Mesendoderm (in vitro differentiated cells): Measurements from ENCODE around the gene PFKFB1.

ENCODE experiments used
- DNase-seq: peaks from one replicate; pipeline ENCODE4 v3.0.0; 2013
- H2AK5ac ChIP-seq: 2 replicates; pipeline ENCODE4 v1.6.1; 2013; ENCODE audit warnings: low read length, inconsistent platforms
- H2BK120ac ChIP-seq: 2 replicates; pipeline ENCODE4 v1.6.1; 2013; ENCODE audit warnings: low read depth, mild to moderate bottlenecking, low read length, moderate library complexity, mixed read lengths
- H2BK15ac ChIP-seq: replicated peaks from 2 replicates; pipeline ENCODE4 v1.6.1; 2013; ENCODE audit warnings: low read depth, mild to moderate bottlenecking, moderate library complexity
- H2BK5ac ChIP-seq: 2 replicates; pipeline ENCODE4 v1.6.1; 2013; ENCODE audit warnings: low read length, inconsistent platforms
- H3K18ac ChIP-seq: 2 replicates; pipeline ENCODE4 v1.6.1; 2013; ENCODE audit warnings: mild to moderate bottlenecking, low read length, mixed read lengths
- H3K23ac ChIP-seq: one replicate; pipeline ENCODE4 v1.6.1; 2013; ENCODE audit warnings: low read length
- H3K27ac ChIP-seq: 2 replicates; pipeline ENCODE4 v1.5.1; 2013; ENCODE audit warnings: low read depth, mild to moderate bottlenecking, inconsistent platforms, low read length, moderate library complexity
- H3K27me3 ChIP-seq: 2 replicates; pipeline ENCODE4 v1.6.1; 2013; ENCODE audit warnings: low read length, control low read depth, mild to moderate bottlenecking, inconsistent platforms; ENCODE audit not compliant: insufficient read depth, poor library complexity
- H3K36me3 ChIP-seq: 2 replicates; pipeline ENCODE4 v1.6.1; 2013; ENCODE audit warnings: low read length, inconsistent platforms; ENCODE audit not compliant: control insufficient read depth, insufficient read depth
- H3K4ac ChIP-seq: one replicate; pipeline ENCODE4 v1.6.1; 2013; ENCODE audit warnings: low read depth, mild to moderate bottlenecking, low read length, moderate library complexity
- H3K4me1 ChIP-seq: 2 replicates; pipeline ENCODE4 v1.6.1; 2013; ENCODE audit warnings: low read depth, low read length, inconsistent platforms; ENCODE audit not compliant: control insufficient read depth
- H3K4me2 ChIP-seq: 2 replicates; pipeline ENCODE4 v1.6.1; 2013; ENCODE audit warnings: low read length
- H3K4me3 ChIP-seq: 2 replicates; pipeline ENCODE4 v1.5.1; 2013; ENCODE audit warnings: mild to moderate bottlenecking, low read length
- H3K56ac ChIP-seq: one replicate; pipeline ENCODE4 v1.6.1; 2013; ENCODE audit warnings: low read length
- H3K79me1 ChIP-seq: 2 replicates; pipeline ENCODE4 v1.6.1; 2013; ENCODE audit warnings: low read length, inconsistent platforms
- H3K79me2 ChIP-seq: 2 replicates; pipeline ENCODE4 v1.6.1; 2013; ENCODE audit warnings: mild to moderate bottlenecking, low read length; ENCODE audit not compliant: control insufficient read depth, insufficient read depth
- H3K9ac ChIP-seq: 2 replicates; pipeline ENCODE4 v1.6.1; 2013; ENCODE audit warnings: low read length, inconsistent platforms
- H4K5ac ChIP-seq: one replicate; pipeline ENCODE4 v1.6.1; 2013; ENCODE audit warnings: low read length
- H4K8ac ChIP-seq: one replicate; pipeline ENCODE4 v1.6.1; 2013; ENCODE audit warnings: low read depth, mild to moderate bottlenecking, control low read depth, low read length, moderate library complexity
- WGBS: extraction: QIAGEN DNeasy Blood & Tissue Kit; methylation state at CpG from one replicate; pipeline ENCODE4 v1.1.7; 2013; ENCODE audit warnings: low lambda C conversion rate, missing lambda C conversion rate; ENCODE audit not compliant: insufficient coverage; ENCODE audit errors: extremely low coverage; 5-methylcytosine and 5-hydroxymethylcytosine counted together

PFKFB1 gene

DNA sequence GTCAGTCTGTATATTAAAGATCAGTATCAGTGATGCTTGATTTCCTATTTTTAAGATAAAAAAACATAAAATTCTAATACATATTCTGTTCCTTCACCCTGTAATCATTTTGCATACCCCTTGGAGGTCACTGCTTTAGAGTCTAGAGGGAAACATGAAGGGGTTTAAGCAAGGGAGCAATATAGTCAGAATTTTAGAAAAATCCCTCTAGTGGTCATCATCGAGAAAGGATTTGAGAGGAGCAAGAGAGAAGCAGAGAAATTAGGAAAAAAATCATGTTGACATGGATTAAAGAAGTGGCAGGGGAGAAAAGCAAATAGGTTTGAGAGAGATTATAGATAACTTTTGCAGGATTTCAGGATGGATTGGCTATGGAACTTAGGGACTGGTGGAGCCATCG, 17.3 kb upstream of the PFKFB1 start:
- no peak for DNase-seq
- Histone ChIP-seq H3K18ac (no peak overlapping the region), H2AK5ac (no peak overlapping the region), H3K36me3 (no peaks in the 10 kb centered on the region), H3K56ac (no peak overlapping the region), H3K79me2 (no peaks in the 10 kb centered on the region), H3K79me1 (no peaks in the 10 kb centered on the region), H3K4me1 (no peaks in the 10 kb centered on the region), H3K4ac (no peak overlapping the region), H4K5ac (no peak overlapping the region), H3K23ac (no peak overlapping the region), H3K27ac (no peak overlapping the region), H3K4me3 (no peak overlapping the region), H2BK5ac (no peak overlapping the region), H3K27me3 (no peaks in the 10 kb centered on the region), H2BK120ac (no peak overlapping the region), H2BK15ac (no peak overlapping the region), H4K8ac (no peak overlapping the region), H3K4me2 (no peak overlapping the region), H3K9ac (no peak overlapping the region)
- no CpG with 5 or more reads among the region's 2 CpGs for WGBS

DNA sequence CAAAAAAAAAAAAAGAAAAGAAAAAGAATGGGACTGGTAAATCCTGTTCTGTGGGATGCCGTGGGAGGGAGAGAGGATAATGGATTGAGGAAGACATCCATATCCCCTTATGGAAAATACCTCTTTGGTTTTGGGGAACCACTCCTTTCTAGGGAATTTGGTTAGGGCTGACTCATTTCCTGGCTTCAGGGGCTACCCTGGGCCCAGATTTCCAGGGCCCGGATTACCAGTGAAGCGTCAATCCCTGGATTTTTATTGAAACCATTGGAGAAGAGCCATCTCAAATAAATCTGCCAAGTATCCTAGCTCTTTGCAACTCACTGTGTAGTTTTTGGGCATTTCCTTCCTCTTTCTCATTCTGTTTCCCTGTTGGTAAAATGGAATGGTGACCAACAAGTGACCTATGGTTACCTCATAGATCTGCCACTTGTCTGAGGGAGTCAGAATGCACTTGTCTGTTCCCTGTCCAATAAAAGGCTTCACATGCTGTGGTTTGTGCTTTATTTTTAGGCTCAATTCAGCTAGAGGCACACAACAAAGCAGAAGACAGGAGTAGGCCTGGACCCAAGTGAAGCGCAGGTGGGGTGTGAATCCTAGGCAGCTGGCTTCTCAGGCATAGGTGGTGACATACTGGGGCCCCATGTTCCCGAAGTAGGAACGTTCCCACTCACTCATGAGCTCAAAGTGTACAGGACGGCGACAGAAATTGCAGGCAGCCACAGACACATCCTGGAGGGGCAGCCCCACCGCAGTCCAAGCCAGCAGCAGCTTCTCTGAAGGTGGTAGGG, 14.8 kb upstream of the PFKFB1 start:
- no peak for DNase-seq
- H3K27ac ChIP-seq: no peak overlapping the region
- H3K27me3 ChIP-seq: no peaks in the 10 kb centered on the region
- H2AK5ac ChIP-seq: no peak overlapping the region
- no peaks in the 10 kb centered on the region for H3K79me2 ChIP-seq
- H2BK5ac ChIP-seq: no peak overlapping the region
- H2BK120ac ChIP-seq: no peak overlapping the region
- no peaks in the 10 kb centered on the region for H3K36me3 ChIP-seq
- H3K4me2 ChIP-seq: no peak overlapping the region
- no peak overlapping the region for H3K9ac ChIP-seq
- no peak overlapping the region for H4K5ac ChIP-seq
- no peak overlapping the region for H3K4me3 ChIP-seq
- H4K8ac ChIP-seq: no peak overlapping the region
- H3K4me1 ChIP-seq: no peaks in the 10 kb centered on the region
- no peak overlapping the region for H3K23ac ChIP-seq
- H3K79me1 ChIP-seq: no peaks in the 10 kb centered on the region
- no peak overlapping the region for H2BK15ac ChIP-seq
- WGBS: no CpG with 5 or more reads among the region's 9 CpGs
- H3K18ac ChIP-seq: no peak overlapping the region
- H3K4ac ChIP-seq: no peak overlapping the region
- H3K56ac ChIP-seq: no peak overlapping the region

DNA sequence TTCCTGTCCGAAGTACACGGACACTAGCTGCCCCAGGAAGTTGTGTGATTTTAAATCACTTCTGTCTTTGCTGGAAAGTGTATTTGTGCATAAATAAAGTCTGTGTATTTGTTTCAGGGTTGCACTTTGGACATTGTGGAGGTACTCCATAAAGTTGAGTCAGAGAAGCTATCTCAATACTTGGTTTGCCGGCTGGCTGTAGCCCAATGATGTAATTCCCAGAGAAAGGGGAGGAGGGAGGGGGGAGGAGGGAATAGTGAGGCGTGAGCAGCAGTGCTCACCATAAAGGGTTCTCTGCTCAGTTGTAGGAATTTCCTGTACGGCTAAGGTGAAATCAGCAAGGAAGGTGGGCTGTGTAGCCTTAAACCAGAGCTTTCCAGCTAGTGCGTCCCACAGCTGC, 13.7 kb upstream of the PFKFB1 start:
- Histone ChIP-seq H2BK5ac (no peak overlapping the region), H3K4me1 (no peaks in the 10 kb centered on the region), H3K27ac (no peak overlapping the region), H3K18ac (no peak overlapping the region), H3K79me2 (no peaks in the 10 kb centered on the region), H2BK120ac (no peak overlapping the region), H3K23ac (no peak overlapping the region), H4K8ac (no peak overlapping the region), H2AK5ac (no peak overlapping the region), H3K4me2 (no peak overlapping the region), H2BK15ac (no peak overlapping the region), H3K4me3 (no peak overlapping the region), H3K9ac (no peak overlapping the region), H3K56ac (no peak overlapping the region), H3K4ac (no peak overlapping the region), H3K27me3 (no peaks in the 10 kb centered on the region), H3K79me1 (no peaks in the 10 kb centered on the region), H3K36me3 (no peaks in the 10 kb centered on the region), H4K5ac (no peak overlapping the region)
- DNase-seq: no peak
- WGBS: no CpG with 5 or more reads among the region's 6 CpGs

DNA sequence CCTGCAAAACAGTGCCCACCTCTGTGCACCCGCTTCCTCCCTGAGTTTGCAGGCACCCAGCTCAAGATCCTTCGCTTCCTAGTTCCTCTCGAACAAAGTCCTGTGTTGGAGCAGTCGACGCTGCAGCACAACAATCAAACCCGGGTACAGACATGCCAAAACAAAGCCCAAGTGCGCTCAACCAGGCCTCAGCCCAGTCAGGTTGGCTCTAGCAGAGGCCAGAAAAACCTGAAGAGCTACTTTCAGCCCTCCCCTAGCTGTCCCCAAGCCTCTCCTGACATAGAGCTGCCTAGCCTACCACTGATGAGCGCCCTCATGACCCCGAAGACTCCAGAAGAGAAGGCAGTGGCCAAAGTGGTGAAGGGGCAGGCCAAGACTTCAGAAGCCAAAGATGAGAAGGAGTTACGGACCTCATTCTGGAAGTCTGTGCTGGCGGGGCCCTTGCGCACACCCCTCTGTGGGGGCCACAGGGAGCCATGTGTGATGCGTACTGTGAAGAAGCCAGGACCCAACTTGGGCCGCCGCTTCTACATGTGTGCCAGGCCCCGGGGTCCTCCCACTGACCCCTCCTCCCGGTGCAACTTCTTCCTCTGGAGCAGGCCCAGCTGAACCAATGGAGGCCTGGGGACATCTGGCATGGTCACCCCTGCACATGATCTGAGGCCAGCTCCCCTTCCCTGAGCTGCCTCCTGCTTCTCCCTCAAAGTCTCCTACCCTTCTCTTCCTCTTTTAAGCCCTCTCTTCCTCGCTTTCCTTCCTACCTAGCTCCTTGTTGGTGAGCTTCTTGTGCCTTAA, 13.0 kb upstream of the PFKFB1 start:
- no CpG with 5 or more reads among the region's 18 CpGs for WGBS
- no peak overlapping the region for H3K23ac ChIP-seq
- no peak overlapping the region for H2AK5ac ChIP-seq
- no peak overlapping the region for H4K5ac ChIP-seq
- DNase-seq: no peak
- no peak overlapping the region for H3K18ac ChIP-seq
- H2BK120ac ChIP-seq: no peak overlapping the region
- H2BK15ac ChIP-seq: no peak overlapping the region
- no peak overlapping the region for H3K4me2 ChIP-seq
- no peak overlapping the region for H3K4me3 ChIP-seq
- no peaks in the 10 kb centered on the region for H3K4me1 ChIP-seq
- H4K8ac ChIP-seq: no peak overlapping the region
- no peak overlapping the region for H3K27ac ChIP-seq
- H3K56ac ChIP-seq: no peak overlapping the region
- H3K9ac ChIP-seq: no peak overlapping the region
- no peaks in the 10 kb centered on the region for H3K27me3 ChIP-seq
- no peaks in the 10 kb centered on the region for H3K36me3 ChIP-seq
- no peak overlapping the region for H2BK5ac ChIP-seq
- no peak overlapping the region for H3K4ac ChIP-seq
- H3K79me1 ChIP-seq: no peaks in the 10 kb centered on the region
- no peaks in the 10 kb centered on the region for H3K79me2 ChIP-seq

DNA sequence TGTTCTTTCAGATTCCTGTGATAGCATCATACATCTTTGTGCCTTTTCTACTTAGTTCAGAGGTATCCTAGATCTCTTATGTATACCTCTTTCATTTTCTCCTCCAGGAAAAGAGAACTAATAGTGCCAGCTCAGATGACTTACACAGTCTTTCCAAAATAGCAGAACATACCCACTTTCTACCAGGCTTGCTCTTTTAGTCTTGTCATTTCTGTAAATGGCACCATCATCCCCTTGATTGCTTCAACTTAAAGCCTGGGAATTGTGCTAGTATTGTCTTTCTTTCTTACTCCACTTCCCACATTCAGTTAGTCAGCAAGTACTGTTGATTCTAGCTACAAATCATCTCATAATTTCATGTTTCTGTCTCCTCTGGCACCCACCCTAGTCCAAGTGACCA, 11.3 kb upstream of the PFKFB1 start:
- Histone ChIP-seq H3K4ac (no peak overlapping the region), H3K4me1 (no peaks in the 10 kb centered on the region), H4K5ac (no peak overlapping the region), H2BK15ac (no peak overlapping the region), H3K23ac (no peak overlapping the region), H3K79me2 (peaks cover 9% of the 10 kb centered on the region), H3K36me3 (no peaks in the 10 kb centered on the region), H3K27me3 (no peaks in the 10 kb centered on the region), H3K18ac (no peak overlapping the region), H4K8ac (no peak overlapping the region), H2AK5ac (no peak overlapping the region), H3K4me2 (no peak overlapping the region), H2BK120ac (no peak overlapping the region), H3K56ac (no peak overlapping the region), H2BK5ac (no peak overlapping the region), H3K9ac (no peak overlapping the region), H3K27ac (no peak overlapping the region), H3K4me3 (no peak overlapping the region), H3K79me1 (no peaks in the 10 kb centered on the region)
- no peak for DNase-seq
